Measurements from ENCODE around the gene SEMA3C. TPM values are rescaled to one million over a fixed set of nuclear protein-coding genes. Genes with fewer than 3 reads are reported as not detected.

The SEMA3C gene
- total and polyA plus RNA-seq, 2 donors (not counting 1 experiment from before 2014, with no cell fraction given), result 0.06 TPM; not detected in 1

DNA sequence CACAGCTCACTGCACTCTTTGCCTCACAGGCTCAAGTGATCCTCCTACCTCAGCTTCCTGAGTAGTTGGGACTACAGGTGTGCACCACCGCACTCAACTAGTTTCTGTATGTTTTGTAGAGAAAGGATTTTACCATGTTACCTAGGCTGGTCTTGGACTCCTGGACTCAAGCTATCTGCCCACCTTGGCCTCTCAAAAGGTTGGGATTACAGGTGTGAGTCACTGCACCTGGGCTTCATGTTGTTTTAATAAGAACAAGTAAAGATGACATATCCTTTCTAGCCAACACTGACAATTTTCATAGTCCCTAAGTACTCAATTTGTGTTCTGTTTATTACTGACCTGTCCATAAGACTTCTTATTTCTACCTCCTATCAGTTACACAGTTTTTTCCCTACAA is 16.8 kb downstream of the SEMA3C start:
- no peaks in the 10 kb centered on the region for H3K79me2 ChIP-seq (ENCODE audit: control insufficient read depth, insufficient read depth, low read length)
- H3K4me1 ChIP-seq (ENCODE audit: control insufficient read depth in 2 of 2, insufficient read depth in 2 of 2, low read length in 2 of 2), result no peaks in the 10 kb centered on the region
- Mint-ChIP-seq H3K27ac (no peak overlapping the region), H3K4me1 (no peaks in the 10 kb centered on the region), H3K27me3 (no peaks in the 10 kb centered on the region), H3K4me3 (no peak overlapping the region), H3K9me3 (ENCODE audit: insufficient read depth) (no peaks in the 10 kb centered on the region)
- WGBS (ENCODE audit: insufficient coverage), result no CpG with 5 or more reads among the region's 1 CpG
- intact Hi-C loops (cut with micrococcal nuclease), result no loop called here
- H3K4me3 ChIP-seq (ENCODE audit: control extremely low read depth in 1 of 5, extremely low read depth in 1 of 5, insufficient read depth in 1 of 5, low read depth in 2 of 5, low read length in 4 of 5), result no peak overlapping the region
- no peak overlapping the region for H3K9ac ChIP-seq (ENCODE audit: low read length)
- H3K27me3 ChIP-seq (replicated peaks in 1 of 4; ENCODE audit: control extremely low read depth in 1 of 4, control insufficient read depth in 3 of 4, insufficient read depth in 4 of 4, low read length in 3 of 4), result no peaks in the 10 kb centered on the region
- CTCF ChIA-PET, result no interaction called here
- POLR2A ChIA-PET, result no interaction called here
- no peak overlapping the region for H3K27ac ChIP-seq (ENCODE audit: low read length in 2 of 2)
- TF ChIP-seq EZH2 (IDR thresholded peaks at IDR 0.05; ENCODE audit: borderline replicate concordance, insufficient read depth, low read depth, low read length, poor library complexity, severe bottlenecking), result no peak
- TF ChIP-seq, protein P1, sequence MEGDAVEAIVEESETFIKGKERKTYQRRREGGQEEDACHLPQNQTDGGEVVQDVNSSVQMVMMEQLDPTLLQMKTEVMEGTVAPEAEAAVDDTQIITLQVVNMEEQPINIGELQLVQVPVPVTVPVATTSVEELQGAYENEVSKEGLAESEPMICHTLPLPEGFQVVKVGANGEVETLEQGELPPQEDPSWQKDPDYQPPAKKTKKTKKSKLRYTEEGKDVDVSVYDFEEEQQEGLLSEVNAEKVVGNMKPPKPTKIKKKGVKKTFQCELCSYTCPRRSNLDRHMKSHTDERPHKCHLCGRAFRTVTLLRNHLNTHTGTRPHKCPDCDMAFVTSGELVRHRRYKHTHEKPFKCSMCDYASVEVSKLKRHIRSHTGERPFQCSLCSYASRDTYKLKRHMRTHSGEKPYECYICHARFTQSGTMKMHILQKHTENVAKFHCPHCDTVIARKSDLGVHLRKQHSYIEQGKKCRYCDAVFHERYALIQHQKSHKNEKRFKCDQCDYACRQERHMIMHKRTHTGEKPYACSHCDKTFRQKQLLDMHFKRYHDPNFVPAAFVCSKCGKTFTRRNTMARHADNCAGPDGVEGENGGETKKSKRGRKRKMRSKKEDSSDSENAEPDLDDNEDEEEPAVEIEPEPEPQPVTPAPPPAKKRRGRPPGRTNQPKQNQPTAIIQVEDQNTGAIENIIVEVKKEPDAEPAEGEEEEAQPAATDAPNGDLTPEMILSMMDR (IDR thresholded peaks at IDR 0.05), result no peak
- H2AFZ ChIP-seq (ENCODE audit: insufficient read depth, low read depth, low read length, poor library complexity, severe bottlenecking), result no peak overlapping the region
- no peak overlapping the region for H3K4me2 ChIP-seq (replicated peaks; ENCODE audit: low read depth, low read length, poor library complexity, severe bottlenecking)
- H3K9me3 ChIP-seq (ENCODE audit: control extremely low read depth in 1 of 3, control insufficient read depth in 2 of 3, insufficient read depth in 1 of 3, low read length in 2 of 3), result peaks cover 0 to 7% (median 0%) of the 10 kb centered on the region in 3 donors
- no peaks in the 10 kb centered on the region for H3K36me3 ChIP-seq (replicated peaks in 1 of 2; ENCODE audit: control extremely low read depth in 1 of 2, control insufficient read depth in 1 of 2, extremely low read depth in 1 of 2, insufficient read depth in 2 of 2, low read length in 1 of 2)
- DNase-seq (no peak), ATAC-seq (ENCODE audit: low read depth) (no peak)
- H4K20me1 ChIP-seq (ENCODE audit: control insufficient read depth, insufficient read depth, low read length, poor library complexity, severe bottlenecking), result no peaks in the 10 kb centered on the region

DNA sequence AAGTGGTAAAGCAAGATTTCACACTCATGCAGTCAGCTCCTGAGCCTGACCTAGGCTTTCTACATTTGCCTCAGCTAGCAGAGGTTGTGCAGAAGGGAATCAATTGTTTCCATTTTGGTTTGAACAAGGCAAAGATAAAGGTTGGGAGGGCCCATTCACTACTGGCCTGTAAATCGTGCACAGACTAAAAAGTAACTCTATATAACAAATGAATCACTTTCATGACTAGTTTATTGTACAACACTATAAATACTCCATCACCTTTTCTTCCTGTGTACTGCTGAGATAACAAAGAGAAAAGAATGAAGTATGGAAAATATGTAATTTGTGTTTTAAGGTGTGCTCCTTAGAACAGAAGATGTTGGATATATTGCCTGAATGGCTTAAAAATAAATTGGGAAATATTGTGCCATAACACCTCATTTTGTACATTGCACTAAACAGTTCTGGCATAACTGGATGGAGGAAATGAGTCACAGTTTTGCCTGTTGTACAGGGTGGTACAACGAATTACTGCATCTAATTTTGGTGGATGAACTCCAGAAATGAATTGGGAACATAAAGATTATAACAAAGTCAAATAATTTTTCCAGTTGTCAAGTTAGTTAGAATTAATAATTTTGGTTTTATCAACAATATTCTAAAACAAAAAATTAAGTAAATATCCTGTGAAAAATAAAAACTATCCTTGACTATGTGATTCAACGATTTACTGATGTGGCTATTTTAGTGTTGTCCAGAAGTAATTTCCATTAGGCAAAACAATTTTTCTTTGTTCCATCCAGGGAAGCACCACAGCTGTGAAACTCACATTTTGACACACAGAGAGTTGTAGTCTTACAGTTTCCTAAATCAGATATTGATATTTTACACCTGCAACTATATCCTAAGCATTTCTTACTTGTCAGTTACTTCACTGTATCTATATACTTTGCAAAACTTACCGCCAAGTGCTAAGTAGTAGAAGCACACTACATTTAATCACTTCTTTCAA is 18.0 kb downstream of the SEMA3C start:
- Histone ChIP-seq H3K9me3 (ENCODE audit: control extremely low read depth in 1 of 3, control insufficient read depth in 2 of 3, insufficient read depth in 1 of 3, low read length in 2 of 3) (peaks cover 0 to 7% (median 0%) of the 10 kb centered on the region in 3 donors), H3K4me1 (ENCODE audit: control insufficient read depth in 2 of 2, insufficient read depth in 2 of 2, low read length in 2 of 2) (no peaks in the 10 kb centered on the region), H3K27me3 (replicated peaks in 1 of 4; ENCODE audit: control extremely low read depth in 1 of 4, control insufficient read depth in 3 of 4, insufficient read depth in 4 of 4, low read length in 3 of 4) (no peaks in the 10 kb centered on the region), H4K20me1 (ENCODE audit: control insufficient read depth, insufficient read depth, low read length, poor library complexity, severe bottlenecking) (no peaks in the 10 kb centered on the region), H3K9ac (ENCODE audit: low read length) (no peak overlapping the region), H2AFZ (ENCODE audit: insufficient read depth, low read depth, low read length, poor library complexity, severe bottlenecking) (no peak overlapping the region), H3K36me3 (replicated peaks in 1 of 2; ENCODE audit: control extremely low read depth in 1 of 2, control insufficient read depth in 1 of 2, extremely low read depth in 1 of 2, insufficient read depth in 2 of 2, low read length in 1 of 2) (no peaks in the 10 kb centered on the region), H3K79me2 (ENCODE audit: control insufficient read depth, insufficient read depth, low read length) (no peaks in the 10 kb centered on the region), H3K4me3 (ENCODE audit: control extremely low read depth in 1 of 5, extremely low read depth in 1 of 5, insufficient read depth in 1 of 5, low read depth in 2 of 5, low read length in 4 of 5) (no peak overlapping the region), H3K27ac (ENCODE audit: low read length in 2 of 2) (no peak overlapping the region), H3K4me2 (replicated peaks; ENCODE audit: low read depth, low read length, poor library complexity, severe bottlenecking) (no peak overlapping the region)
- intact Hi-C loops (cut with micrococcal nuclease), result no loop called here
- ChIA-PET POLR2A (no interaction called here), CTCF (no interaction called here)
- no peak overlapping the region for H3K27ac Mint-ChIP-seq
- no peaks in the 10 kb centered on the region for H3K27me3 Mint-ChIP-seq
- no peaks in the 10 kb centered on the region for H3K4me1 Mint-ChIP-seq
- DNase-seq (no peak), ATAC-seq (ENCODE audit: low read depth) (no peak)
- no peaks in the 10 kb centered on the region for H3K9me3 Mint-ChIP-seq (ENCODE audit: insufficient read depth)
- no CpG with 5 or more reads among the region's 4 CpGs for WGBS (ENCODE audit: insufficient coverage)
- H3K4me3 Mint-ChIP-seq, result no peak overlapping the region
- TF ChIP-seq, protein P1 (IDR thresholded peaks at IDR 0.05), result no peak
- TF ChIP-seq EZH2 (IDR thresholded peaks at IDR 0.05; ENCODE audit: borderline replicate concordance, insufficient read depth, low read depth, low read length, poor library complexity, severe bottlenecking), result no peak

Measured in B cell (primary cell).